Measurements from ENCODE around the gene SGCD. TPM values are rescaled to one million over a fixed set of nuclear protein-coding genes. Genes with fewer than 3 reads are reported as not detected.

The SGCD gene
- total RNA-seq, 2 donors from 2014 or later: 1.0 to 2.2 TPM

DNA sequence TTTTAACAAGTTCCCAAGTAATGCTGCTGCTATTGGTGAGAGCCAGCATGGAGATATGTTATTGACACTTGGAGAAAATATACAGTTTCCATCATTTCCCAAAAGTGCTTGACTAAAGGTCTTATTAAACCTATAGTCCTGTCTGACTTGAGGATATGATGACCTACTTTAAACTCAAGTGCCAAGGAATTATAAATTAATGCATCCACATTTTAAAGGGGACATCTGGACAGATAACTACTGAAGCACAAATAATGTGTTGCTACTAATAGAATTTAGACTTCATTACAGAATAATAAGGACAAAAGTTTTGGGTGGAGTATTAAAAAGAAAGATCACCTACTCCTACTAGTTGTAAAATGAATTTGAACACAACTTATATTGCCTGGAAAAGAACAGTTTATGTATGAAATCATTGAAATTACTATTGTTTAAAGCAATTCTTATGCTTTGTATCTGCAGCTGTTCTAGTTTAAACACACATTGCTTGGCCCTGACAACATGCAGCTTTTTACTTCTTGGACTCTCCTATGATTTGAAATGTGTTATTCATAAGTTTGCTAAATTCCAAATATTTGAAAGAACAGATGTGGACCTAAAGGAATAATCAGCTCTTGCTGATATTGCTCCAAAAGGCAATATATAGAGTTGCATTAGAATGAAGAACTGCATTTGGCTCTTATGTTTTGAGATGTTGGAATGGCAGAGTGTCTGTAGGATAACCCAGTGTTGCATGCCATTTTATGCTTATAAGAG, 73.4 kb downstream of the SGCD start:
- Histone ChIP-seq H3K36me3 (no peaks in the 10 kb centered on the region), H3K4me1 (no peaks in the 10 kb centered on the region), H3K27ac (no peak overlapping the region), H3K9me3 (no peaks in the 10 kb centered on the region), H3K27me3 (no peaks in the 10 kb centered on the region), H3K4me3 (no peak overlapping the region), H3K9ac (ENCODE audit: low read depth in 2 of 2, low read length in 2 of 2) (no peak overlapping the region)
- no peak for TF ChIP-seq CTCF (IDR thresholded peaks at IDR 0.05)
- intact Hi-C loops (cut with DNase I): no loop called here
- DNase-seq: no peak

GRCh38 chr5:156401804-156402203, 74.8 kb downstream of the SGCD start:
- no peak overlapping the region for H3K4me3 ChIP-seq
- H3K27me3 ChIP-seq: no peaks in the 10 kb centered on the region
- H3K9ac ChIP-seq (ENCODE audit: low read depth in 2 of 2, low read length in 2 of 2): no peak overlapping the region
- no peak for DNase-seq
- H3K36me3 ChIP-seq: no peaks in the 10 kb centered on the region
- no peaks in the 10 kb centered on the region for H3K4me1 ChIP-seq
- no peaks in the 10 kb centered on the region for H3K9me3 ChIP-seq
- no peak overlapping the region for H3K27ac ChIP-seq
- intact Hi-C loops (cut with DNase I): no loop called here
- no peak for TF ChIP-seq CTCF (IDR thresholded peaks at IDR 0.05)

DNA sequence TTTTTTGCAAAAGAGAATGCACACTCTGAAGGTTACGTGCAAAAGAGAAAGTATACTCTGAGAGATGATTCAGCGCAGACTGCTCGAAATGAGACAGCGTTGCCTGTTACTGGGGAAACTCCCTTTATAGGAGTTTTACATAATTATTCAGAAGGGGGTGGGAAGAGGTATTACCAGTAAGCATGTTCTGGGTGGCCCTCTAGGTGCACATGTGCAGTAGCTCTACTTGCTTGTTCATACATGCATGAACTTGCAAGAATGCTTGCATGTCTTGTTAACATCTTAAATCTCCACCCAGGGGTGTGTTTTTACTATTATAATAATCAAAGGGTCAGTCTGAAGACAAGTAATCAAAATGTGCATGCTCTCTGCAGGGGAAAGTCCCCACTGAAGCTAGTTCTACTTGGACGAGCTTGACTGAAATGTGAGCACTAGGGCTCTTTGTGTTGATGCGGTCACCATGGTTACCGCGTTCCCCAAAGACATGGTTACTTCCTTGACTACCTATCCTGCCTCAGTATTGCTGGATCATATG, 75.5 kb downstream of the SGCD start:
- no peak overlapping the region for H3K4me3 ChIP-seq
- no peaks in the 10 kb centered on the region for H3K27me3 ChIP-seq
- no peak overlapping the region for H3K9ac ChIP-seq (ENCODE audit: low read depth in 2 of 2, low read length in 2 of 2)
- intact Hi-C loops (cut with DNase I): no loop called here
- no peak for DNase-seq
- H3K9me3 ChIP-seq: no peaks in the 10 kb centered on the region
- no peaks in the 10 kb centered on the region for H3K36me3 ChIP-seq
- H3K4me1 ChIP-seq: no peaks in the 10 kb centered on the region
- no peak for TF ChIP-seq CTCF (IDR thresholded peaks at IDR 0.05)
- no peak overlapping the region for H3K27ac ChIP-seq

DNA sequence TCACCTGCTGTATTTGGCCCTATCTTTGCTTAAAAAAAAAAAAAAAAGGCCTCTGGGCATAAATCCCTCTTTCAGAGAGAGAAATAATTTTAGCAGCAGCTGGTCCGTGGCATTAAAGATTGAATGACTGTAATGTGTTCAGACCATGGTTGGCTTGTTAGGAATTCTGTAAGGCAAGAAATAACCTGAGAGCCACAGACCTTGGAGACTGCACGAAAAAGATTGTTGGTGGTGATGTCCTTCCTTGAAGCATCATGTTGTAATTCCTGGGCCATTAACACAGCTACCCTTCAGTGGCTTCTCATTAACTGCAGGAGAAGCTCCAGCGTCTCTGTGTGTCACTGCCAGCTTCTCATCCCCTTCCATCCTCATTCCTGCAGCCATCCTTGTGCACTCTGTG, 79.0 kb downstream of the SGCD start:
- Histone ChIP-seq H3K27me3 (no peaks in the 10 kb centered on the region), H3K4me1 (no peaks in the 10 kb centered on the region), H3K36me3 (no peaks in the 10 kb centered on the region), H3K27ac (no peak overlapping the region), H3K9ac (ENCODE audit: low read depth in 2 of 2, low read length in 2 of 2) (no peak overlapping the region), H3K4me3 (no peak overlapping the region), H3K9me3 (no peaks in the 10 kb centered on the region)
- no peak for TF ChIP-seq CTCF (IDR thresholded peaks at IDR 0.05)
- DNase-seq: no peak
- intact Hi-C loops (cut with DNase I): no loop called here

DNA sequence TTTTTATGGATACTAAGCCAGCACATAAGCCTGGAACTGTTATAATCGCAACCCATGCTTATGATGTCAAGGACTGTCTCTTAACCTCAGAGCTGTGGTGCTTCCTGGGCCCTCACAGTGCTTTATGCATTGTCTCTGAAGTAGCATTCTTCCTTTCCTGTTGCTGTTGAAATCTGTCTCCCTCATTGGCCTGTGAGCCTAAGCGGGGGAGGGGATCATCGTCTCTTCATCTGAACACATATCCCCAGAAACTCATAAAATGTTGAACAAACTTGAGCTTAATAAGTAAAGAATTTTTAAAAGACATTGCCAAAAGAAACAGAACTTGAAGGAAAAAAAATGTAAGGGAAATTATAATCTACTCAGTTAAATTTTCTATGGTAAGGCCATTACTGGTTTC, 80.3 kb downstream of the SGCD start:
- Histone ChIP-seq H3K27me3 (no peaks in the 10 kb centered on the region), H3K27ac (no peak overlapping the region), H3K9me3 (no peaks in the 10 kb centered on the region), H3K9ac (ENCODE audit: low read depth in 2 of 2, low read length in 2 of 2) (no peak overlapping the region), H3K4me3 (no peak overlapping the region), H3K4me1 (no peaks in the 10 kb centered on the region), H3K36me3 (no peaks in the 10 kb centered on the region)
- intact Hi-C loops (cut with DNase I): no loop called here
- TF ChIP-seq CTCF (IDR thresholded peaks at IDR 0.05): no peak
- DNase-seq: no peak

Data from colonic mucosa (tissue), 4 donors.